IPS-NIHi11 (cell line): ENCODE measurements around the gene CPNE2.
"Not testable (repeated sequence)": the region's sequence is repeated elsewhere in the genome, so short reads cannot be mapped to it uniquely, and the experiment has no call there.

Experiments
- DNase-seq: peaks from one replicate; pipeline ENCODE4 v3.0.0; 2012; ENCODE audit warnings: mixed read lengths, low spot score

The CPNE2 gene

DNA sequence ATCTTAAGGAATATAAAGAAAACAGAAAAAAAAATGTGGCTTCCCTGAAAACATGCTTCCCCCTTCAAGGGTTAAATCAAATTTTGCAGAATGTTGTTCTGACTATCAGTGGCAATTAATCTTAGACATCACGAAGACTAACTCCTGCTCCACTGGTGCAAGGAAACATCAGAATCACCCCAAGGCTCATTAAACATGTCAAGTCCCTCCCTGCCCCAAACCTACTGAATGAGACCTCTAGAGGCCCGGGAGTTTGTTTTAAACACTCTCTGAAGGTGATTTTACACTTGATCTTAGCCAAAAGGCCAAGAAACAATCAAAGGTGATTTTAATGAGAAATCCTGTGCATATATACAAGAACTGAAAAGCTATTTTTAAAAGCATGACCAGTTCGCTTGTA lies 75.2 kb downstream of the CPNE2 start:
- DNase-seq, result no peak

DNA sequence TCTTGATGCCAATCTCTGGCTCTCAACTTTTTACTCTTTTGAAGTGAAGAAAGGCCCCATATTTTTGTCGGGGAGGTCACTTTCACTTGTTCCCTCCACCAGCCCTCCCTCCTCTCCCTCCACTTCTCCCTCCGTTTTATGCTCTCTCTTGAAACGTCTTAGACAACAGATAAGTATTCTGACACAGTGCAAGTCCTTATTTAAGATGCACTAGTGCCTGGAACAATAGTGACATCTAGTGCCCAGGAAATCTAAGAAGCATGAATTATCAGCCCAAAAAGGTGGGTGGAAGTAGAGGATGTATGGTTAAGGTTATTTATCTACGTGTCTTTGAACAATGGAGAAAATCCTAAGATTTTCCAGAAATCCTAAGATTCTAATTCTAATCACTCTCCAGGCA lies 75.6 kb downstream of the CPNE2 start:
- DNase-seq, result no peak

DNA sequence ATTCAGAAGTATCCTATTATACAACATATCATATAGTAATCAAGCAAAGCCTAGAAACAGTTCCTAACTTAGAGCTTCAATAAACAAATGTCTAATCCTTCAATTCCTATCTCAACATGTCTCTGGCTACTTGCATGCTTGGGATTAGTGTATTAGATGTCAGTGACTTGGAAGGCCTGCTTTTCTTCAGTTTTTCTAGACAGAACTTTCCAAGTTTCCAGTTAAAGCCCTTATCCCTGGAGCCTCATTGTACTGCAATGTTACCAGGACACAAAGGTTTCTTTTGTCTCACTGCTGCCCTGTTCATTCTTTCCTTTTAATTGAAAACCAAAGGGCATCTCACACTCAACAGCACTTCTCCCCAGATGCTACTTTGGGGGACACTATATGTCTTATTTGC lies 76.9 kb downstream of the CPNE2 start:
- no peak for DNase-seq

DNA sequence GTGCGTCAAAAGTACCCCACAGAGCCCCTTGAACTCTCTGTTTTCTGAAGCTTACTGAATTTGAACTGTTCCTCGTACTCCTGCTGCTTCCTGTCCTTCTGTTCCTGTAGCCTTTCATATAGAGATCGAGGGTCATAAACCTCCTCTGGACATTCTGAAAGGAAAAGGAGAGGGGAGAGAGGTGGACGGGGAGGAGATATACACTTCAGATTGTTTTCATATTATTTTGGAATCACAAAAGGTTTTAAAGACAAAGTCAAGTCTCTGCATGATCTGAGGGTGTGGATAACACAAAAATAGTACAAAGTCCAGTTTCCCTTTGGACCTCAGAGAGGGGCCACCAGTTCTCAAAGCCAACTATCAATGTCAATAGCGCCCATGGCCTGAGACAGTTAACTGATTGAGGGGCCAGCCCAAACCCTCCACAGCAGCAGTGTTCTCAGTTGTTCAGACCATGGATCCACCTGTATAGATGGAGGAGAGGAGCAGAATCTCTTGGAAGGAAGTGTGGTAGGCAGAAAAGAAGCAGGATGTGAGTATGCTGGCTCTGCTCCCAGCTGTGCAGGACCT lies 80.4 kb downstream of the CPNE2 start:
- no peak for DNase-seq

DNA sequence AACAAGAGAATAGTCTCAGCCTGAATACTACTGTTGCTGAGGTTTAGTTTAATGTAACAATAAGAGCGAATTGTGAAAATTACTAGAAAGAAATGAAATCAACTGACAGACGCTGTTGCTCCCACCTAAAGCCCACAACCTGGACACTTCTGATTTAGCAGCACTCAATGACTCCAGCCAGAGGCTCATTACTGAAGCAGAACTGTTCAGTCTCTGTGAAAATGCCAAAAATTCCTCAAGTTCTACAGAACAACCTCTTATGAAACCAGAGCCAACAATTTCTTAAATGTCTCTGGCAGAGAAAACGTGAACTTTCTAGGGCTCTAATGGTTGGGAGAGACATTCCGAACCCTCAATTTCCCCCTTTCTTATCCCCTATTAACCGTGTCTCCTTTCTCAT lies 83.5 kb downstream of the CPNE2 start:
- DNase-seq, result no peak

DNA sequence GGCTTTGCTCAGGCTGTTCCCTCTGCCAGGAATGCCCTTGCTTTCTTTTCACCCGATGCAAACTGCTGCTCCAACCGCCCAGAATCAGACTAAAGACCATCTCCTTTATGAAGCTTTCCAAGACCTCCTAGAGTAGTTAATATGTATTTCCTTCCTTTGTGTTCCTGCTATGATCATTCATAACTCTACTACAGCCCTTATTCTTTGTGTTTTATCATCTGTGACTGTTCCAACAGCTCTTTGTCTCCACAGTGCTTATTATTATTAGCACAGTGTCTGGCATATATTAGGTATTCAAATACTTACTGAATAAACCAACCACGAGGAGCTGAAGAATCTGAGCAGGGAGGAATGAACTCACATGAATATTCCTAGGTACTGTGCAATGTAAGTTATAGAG lies 85.8 kb downstream of the CPNE2 start:
- DNase-seq, result no peak

DNA sequence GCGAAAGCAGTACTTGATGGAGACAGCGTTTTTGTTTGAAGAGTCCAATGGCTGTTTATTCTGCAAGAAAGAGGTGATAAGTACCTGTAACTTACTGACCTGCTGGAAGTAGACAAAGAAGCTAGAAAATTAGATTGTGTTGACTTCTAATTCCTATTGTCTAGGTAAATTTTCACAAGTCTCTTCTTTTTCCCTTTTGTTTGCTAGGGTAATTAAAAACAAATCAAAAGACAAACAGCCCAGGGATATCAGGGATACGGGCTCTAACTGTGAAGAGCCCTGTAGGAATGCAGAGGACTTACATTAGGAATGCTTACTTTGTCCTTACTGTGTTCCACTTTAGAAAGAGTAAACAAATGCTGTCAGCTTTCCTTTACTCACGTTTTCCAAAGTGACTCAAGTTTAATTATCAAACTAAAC lies 86.4 kb downstream of the CPNE2 start:
- DNase-seq, result peak; percentile 24

DNA sequence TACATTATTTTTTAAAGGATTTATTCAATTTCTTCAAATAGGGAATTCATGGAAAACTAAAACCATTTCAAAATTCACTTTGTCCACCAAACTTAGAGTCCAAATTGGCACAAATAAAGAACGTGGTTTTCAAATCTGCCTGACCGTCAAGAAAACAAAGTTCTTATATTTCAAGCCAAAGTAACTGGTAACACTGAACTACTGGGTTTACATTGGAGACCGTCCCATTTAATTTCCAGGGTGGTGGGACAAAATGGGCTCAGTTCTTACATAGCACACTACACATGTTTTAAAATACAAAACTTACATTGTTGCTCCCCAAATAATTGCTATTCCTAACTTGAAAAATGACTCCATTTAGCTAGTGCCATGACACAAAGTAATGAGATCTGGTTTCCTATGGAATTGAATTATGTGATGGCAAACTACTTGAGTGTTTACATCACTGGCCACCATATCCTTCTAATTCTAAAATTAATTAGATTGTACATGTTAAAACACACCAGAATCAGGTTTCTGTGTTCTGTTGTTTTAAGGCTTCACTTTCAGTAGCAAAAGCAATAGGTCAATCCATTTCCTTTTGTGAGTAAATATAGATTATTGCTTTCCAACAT lies 86.9 kb downstream of the CPNE2 start:
- DNase-seq, result no peak

DNA sequence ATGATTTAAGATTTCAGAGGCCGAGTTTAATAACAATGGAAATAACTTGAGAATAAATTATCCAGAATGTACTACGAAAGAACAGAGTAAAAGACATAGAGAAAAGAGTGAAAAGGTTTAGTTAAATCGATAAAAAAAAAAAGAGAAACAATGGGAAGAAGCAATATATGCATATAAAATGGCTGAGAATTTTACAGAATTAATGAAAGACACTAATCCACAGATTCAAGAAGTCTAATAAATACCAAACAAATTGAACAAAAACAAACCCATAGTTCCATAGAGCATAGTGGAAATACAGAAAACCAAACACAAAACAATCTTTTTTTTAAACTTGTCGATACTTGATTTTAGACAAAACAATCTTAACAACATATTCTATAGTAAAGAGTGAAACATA lies 91.7 kb downstream of the CPNE2 start:
- DNase-seq, result no peak

DNA sequence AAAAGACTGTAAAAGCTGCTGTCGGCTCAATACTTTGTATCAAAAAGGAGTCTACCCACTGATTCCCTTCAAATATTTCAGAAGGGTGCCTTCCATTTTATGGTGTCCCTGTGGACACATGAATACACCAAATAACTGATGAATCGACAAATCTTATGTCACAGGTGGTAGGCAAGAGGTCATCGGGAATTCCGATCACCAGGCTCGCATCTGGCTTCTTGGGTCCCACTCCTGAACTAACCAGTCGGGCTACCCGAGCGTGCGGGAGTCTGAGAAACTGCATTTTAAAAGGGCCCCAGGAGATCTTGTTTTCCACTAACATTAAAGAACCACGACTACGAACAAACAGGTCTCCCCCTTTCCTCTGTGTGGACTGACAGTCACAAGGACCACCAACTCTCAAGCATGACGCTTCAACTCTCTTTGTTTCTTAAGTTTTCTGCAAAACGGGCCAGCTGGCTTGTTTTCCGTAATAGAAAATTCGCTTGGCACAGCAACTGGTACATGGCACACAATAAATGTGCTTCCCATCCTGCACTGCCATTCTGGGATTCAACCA lies 92.6 kb downstream of the CPNE2 start:
- no peak for DNase-seq

DNA sequence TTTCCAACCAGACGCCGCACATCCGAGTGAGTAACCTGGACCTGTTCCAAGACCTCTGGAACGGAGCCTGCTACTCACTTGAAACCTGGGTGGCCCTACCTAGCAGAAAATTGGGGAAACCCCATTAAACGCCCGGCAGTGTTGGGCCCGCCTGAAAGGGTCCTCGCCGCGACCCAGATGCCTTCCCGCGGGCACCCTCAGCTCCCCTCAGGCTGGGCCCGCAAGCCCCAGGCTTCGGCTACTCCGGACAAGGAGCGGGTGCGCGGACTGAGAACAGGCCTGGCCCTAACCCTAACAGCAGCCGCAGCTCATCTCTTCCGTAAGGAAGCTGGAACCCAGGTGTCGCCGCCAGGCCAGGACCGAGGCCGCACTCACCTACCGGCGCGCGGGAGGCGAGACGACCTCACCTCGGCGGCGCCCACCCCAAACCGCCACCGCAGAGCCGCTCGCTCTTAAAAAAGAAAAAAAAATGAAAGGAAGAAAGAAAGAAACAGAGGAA lies 93.1 kb downstream of the CPNE2 start:
- peak; percentile 50 for DNase-seq

DNA sequence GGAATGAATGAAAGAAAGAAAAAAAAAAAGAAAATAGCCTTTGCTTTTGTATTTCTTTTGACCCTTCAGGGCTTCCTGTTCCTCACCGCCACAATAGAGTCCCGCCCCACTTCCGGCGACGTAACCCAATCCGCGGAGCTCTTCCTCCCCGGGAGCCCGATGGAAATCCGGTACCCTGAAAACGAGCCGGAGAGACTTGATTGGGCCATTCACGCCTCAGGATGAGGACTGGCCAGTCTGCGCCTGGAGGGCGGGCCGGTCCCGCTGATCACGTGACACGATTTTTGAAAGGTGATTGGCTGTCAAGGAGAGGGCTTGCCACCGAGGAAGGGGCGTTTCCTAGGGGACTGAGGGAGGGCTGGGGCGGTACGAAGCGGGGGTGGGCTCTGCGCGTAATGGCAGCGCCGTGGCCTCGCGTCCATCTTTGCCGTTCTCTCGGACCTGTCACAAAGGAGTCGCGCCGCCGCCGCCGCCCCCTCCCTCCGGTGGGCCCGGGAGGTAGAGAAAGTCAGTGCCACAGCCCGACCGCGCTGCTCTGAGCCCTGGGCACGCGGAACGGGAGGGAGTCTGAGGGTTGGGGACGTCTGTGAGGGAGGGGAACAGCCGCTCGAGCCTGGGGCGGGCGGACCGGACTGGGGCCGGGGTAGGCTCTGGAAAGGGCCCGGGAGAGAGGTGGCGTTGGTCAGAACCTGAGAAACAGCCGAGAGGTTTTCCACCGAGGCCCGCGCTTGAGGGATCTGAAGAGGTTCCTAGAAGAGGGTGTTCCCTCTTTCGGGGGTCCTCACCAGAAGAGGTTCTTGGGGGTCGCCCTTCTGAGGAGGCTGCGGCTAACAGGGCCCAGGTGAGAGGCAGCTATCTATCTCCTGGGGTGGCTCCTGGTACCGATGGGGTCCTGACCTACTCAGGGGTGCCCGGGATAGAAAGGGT lies 93.8 kb downstream of the CPNE2 start, which contains the start of the genes PSME3IP1 and RSPRY1:
Gene PSME3IP1, minus strand, starts transcription at position 95 of the 927 bp plus-strand sequence. CDS start 12,185 bp downstream, outside the sequence.
Gene RSPRY1, plus strand, starts transcription at position 385 of the 927 bp plus-strand sequence. CDS start 18,330 bp downstream, outside the sequence.
- DNase-seq, result peak; percentile 100

DNA sequence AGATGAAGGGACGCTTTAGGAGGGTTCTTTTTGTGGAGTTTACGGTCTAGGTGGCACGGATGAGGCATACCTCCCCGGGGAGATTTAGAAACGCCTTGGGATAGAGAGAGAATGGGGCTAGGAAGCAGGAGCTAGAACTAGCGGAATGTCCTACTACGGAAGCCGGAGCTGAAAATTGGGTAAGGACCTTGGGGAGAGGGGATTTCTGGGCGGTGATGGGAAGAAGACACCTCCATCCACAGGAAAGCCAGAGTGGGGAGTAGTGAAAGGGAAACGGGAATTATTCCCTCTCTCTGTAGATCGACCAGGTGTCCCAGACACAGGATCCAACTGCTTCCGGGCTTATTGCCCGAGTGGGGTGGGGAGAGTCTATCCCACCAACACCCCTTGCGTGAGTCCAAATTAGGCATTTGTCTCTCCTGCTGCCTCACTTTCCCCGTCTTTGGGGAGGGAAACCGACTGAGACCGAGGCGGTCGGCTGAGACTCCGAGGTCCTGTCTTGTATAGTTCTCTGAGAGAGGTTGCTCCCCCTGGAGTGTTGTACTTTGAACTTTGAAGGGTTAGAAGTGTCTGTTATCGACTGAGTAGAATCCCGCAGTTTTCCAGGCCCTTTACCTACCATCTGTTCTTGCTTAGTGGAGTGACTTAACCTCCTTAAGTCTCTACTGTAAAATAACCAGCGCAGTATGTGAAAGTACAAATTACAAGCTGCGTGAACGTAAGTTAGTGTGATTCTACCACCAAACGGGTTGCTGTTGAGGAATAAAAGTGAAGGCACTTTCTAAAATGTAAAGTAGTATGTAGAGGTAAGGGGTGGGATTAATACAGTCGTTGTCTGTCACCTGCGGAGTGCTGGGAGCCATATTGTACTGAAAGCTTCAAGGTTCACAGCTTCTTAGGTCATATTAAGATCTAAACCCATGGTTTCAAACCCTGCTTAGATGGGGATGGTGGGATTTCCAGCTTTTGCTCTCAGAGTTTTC lies 94.8 kb downstream of the CPNE2 start:
- DNase-seq, result peak; percentile 23

DNA sequence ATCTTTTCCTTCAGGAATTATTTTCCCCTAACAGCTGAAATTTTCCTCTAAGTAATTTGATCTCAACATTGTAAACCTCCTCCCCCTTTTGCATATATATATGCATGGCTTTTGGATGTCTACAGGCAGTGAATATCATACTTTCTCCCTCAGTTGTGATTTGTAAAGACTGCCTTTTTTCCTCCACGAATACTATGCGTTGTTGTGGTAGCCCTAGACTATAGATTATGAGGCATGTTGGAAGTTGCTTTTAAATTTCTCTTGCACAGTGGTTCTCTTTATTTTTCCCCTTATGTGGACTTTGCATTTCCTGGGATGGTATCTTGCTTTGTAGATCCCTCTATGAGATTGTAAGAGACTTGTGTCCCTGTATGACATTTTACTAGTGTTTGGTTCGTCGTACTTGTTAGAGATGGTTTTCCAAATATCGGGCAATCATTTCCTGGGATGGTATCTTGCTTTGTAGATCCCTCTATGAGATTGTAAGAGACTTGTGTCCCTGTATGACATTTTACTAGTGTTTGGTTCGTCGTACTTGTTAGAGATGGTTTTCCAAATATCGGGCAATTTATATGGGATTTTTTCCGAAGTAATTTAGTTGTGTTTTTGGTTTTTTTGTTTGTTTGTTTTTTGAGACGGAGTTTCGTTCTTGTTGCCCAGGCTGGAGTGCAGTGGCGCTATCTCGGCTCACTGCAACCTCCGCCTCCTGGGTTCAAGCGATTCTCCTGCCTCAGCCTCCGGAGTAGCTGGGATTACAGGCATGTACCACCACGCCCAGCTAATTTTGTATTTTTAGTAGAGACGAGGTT lies 95.7 kb downstream of the CPNE2 start:
- DNase-seq, result not testable (repeated sequence)

DNA sequence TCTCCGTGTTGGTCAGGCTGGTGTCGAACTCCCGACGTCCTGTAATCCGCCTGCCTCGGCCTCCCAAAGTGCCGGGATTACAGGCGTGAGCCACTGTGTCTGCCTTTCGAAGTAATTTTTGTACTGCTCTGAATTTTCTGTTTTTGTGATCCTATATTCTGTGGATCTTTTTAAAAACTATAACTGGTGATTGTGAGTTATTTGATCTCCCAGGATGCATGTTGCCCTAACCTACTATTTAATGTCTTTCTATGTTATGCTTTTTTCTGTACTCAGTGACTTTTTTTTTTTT lies 96.3 kb downstream of the CPNE2 start:
- no peak for DNase-seq

DNA sequence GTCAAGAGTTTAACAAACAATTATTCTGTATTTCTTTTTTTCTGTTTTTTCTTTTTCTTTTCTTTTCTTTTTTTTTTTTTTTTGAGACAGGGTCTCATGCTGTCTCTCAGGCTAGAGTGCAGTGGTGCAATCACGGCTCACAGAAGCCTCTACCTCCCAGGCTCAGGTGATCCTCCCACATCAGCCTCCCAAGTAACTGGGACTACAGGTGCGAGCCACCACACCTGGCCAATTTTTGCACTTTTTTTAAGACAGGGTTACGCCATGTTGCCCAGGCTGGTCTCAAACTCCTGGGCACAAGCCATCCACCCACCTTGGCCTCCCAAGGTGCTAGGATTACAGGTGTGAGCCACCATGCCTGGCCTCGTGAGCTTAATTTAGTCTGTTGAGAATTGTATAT lies 97.1 kb downstream of the CPNE2 start:
- not testable (repeated sequence) for DNase-seq

DNA sequence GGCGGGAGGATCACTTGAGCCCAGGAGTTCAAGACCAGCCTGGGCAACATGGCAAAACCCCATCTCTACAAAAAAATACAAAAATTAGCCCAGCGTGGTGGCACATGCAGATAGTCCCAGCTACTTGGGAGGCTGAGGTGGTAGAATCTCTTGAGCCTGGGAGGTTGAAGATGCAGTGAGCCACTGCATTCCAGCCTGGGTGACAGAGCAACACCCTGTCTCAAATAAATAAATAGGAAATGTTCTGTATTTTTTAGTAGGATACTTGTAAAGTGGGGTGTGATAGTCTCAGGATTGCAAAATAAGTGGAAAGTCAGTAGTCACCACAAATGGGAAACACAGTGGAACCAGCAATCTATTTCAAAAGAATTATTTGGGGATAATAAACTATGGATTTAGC lies 97.8 kb downstream of the CPNE2 start:
- DNase-seq, result no peak

DNA sequence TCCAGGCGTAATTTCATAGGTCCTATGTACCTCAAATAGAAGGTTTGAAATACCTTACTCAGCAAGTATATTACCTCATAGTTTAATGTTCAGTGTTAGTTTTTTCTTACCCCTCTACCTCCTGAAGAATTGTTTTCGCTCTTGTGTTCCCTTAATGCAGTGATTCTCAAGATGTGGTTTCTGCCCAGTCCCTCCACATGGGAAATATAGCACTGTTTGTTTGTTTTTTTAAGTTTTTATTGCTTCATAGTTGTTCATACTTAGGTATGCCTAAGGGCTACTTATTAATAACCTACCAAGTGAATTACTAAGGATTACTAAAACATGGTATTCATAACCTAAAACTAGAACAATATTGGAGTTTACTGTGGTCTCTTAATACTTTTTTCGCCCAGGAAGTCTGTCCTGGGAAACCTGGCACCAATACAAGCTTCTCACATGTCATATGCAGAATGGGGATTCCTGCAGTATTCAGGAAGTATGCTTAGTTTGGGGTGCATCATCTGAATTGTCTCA lies 98.7 kb downstream of the CPNE2 start:
- DNase-seq, result no peak

DNA sequence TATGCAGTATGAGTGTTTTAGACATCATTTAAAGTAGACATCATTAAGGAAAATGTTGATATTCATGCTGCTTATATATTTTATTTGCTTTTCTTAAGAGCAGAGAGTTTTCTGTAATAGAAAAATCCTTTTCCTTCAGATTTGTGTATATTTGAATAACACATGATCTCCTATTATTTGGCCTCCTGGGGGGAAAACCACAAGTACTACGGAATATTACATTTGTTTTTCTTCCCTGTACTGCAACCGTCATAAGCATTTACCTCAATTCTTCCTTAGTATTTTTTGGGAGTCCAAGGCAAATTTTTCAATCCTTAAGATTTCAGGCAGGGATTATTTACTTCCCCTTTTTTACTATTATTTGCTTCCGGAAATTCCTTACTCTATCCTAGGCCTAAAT lies 99.8 kb downstream of the CPNE2 start:
- no peak for DNase-seq
